ENCODE results near the gene KLK12.
A peak's percentile ranks its signal among the peaks of the same experiment; 100 is the strongest.

KLK12 gene

DNA sequence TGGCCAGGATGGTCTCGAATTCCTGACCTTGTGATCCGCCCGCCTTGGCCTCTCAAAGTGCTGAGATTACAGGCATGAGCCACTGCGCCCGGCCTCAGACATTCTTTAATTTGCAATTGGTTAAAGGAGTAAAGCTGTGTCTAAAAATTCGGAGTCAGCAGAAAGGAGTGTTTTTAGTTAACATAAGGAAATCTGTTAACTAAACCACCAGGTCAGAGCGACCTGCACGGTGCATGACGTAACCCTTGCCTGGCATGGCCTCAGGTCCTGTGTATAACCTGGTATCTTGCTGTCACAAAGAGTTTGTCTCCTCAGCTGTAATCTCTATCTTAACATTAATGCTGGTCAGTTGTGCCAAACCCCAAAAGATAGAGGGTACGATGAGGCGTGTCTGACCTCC lies 9.5 kb upstream of the KLK12 start:
- no peak for DNase-seq

GRCh38 chr19:51043497-51043896 lies 8.7 kb upstream of the KLK12 start:
- no peak for DNase-seq

DNA sequence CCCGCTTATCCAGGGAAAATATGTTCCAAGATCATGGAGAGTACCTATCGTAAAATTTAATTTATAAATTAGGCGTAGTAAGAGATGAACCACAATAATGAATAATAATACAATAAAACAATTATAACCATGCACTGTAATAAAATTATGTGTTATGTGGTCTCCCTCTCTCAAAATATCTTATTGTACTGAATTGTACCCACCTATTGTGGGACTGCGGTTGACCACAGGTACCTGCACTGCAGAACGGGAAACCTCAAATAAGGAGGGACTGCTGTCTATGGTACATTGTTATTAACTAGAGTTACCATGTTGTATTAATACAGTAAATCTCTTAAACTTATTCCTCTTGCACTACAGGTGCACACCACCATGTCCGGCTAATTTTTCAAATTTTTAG lies 5.3 kb upstream of the KLK12 start:
- DNase-seq = no peak

DNA sequence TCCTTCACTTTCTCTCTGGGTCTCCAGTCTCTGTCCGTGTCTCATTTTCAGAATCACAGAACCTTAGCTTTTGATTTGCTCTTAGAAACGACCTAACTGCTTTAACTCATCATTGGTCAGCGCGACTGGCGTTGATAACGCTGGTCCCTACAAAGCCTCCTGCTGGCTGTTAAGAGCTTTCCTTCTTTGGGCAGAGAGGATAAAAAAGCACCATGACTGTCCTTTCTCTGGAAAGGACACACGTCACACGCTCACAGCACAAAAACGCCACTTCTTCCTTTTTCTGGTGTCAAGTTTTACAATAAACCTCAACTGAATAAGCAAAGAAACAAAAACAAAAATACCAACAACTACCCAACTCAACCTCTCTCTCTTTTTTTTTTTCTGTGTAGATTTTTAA lies 1.7 kb upstream of the KLK12 start:
- no peak for DNase-seq

GRCh38 chr19:51031880-51032225 lies 2.9 kb downstream of the KLK12 start:
- no peak for DNase-seq

- DNase-seq = no peak
Measured at GRCh38 chr19:51031220-51031879, 3.5 kb downstream of the KLK12 start.

GRCh38 chr19:51030631-51031030 lies 4.2 kb downstream of the KLK12 start:
- DNase-seq = no peak

- DNase-seq = no peak
Measured at GRCh38 chr19:51029718-51030117, 5.1 kb downstream of the KLK12 start.

- no peak for DNase-seq
Measured at GRCh38 chr19:51027873-51028272, 6.9 kb downstream of the KLK12 start.

GRCh38 chr19:51027126-51027806 lies 7.5 kb downstream of the KLK12 start:
- DNase-seq = no peak

- DNase-seq = peak; percentile 51
Measured at GRCh38 chr19:51026554-51026831, 8.3 kb downstream of the KLK12 start, which contains the start of gene KLK11. Gene KLK11 (minus strand): TSS chr19:51026616. CDS start chr19:51025631, 985 bp downstream.

GRCh38 chr19:51025809-51026553 lies 8.8 kb downstream of the KLK12 start:
- no peak for DNase-seq

DNA sequence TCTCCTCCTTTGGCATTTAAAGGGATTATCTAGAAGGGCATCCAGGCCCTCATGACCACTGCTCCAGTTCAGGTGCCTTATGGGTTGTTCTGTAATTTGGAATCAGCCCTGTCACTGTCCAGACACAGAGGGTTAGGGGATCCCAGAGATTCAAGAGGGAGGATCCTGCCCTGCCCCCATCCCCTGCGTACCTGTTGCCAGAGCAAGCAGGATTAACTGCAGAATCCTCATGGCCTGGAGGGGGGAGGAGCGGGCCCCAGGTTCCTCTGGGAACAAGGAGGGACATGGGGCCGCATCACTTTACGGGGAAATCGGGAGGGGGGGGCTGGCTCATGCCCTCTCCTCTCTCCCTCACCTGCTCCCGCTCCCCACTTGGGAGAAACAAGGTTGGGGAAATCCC lies 9.4 kb downstream of the KLK12 start:
- DNase-seq = no peak

DNA sequence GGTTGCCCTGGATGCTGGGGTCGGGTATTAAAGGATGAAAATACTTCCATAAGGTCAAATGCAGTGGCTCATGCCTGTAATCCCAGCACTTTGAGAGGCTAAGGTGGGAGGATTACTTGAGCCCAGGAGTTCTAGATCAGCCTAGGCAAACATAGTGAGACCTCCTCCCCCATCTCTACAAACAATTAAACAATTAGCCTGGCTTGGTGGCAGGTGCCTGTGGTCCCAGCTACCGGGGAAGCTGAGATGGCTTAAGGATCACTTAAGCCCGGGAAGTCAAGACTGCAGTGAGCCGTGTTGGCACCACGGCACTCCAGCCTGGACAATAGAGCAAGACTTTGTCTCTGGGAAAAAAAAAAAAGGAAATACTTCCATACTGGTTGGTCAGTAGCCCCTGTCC lies 9.9 kb downstream of the KLK12 start:
- no peak for DNase-seq

- DNase-seq = no peak
Measured at GRCh38 chr19:51023946-51024345, 10.9 kb downstream of the KLK12 start.

- DNase-seq = no peak
Measured at GRCh38 chr19:51022526-51022925, 12.3 kb downstream of the KLK12 start.

- peak; percentile 57 for DNase-seq
Measured at GRCh38 chr19:51020988-51021651, 13.7 kb downstream of the KLK12 start.

- DNase-seq = no peak
Measured at GRCh38 chr19:51019544-51019925, 15.3 kb downstream of the KLK12 start, which contains the start of gene KLK10. Gene KLK10 (minus strand): TSS chr19:51019709. CDS start chr19:51019130, 579 bp downstream.

DNA sequence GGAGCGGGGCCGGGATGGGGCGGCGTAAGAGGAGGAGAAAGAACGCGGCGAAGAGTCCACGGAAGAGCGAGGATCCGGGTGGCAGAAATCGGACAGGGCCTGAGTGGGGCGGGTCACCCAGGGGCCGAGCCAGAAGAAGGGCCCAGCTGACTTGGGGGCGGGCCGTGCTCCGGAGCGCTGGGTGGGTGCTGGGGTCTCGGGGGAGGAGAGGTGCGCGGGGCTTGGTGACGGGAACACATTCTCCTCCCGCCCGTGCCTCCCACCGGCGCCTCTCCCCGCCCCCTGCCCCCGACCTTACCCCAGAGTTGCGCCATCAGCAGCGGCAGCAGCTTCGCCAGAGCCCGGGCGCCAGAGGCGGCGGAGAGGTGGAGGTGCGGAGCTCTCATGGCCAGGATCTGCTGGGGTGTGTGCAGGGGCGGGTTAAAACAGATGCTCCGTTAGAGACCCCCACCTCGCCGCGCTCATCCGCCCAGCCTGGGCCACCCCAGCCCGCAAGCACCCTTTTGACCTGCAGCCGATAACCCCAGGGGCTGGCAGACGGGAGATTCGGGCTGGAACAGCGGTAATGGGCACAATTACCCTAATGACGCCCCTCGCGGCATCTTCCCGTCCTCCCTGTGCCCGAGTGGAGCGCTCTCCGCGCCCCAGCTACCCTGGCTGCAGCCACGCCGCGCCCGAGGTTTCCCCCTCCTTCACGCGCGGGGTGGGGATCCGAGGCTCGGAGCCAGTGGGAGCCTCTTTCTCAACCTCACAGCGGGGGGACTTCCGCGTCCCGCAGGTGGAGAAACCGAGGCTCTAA lies 15.9 kb downstream of the KLK12 start:
- DNase-seq = no peak

GRCh38 chr19:51016798-51017683 lies 17.8 kb downstream of the KLK12 start:
- DNase-seq = no peak

- no peak for DNase-seq
Measured at GRCh38 chr19:51015691-51016267, 19.0 kb downstream of the KLK12 start.

Measured in COR-L47 (cell line).